Measurements from ENCODE around the gene TBL1X.
"Not testable (repeated sequence)": the region's sequence is repeated elsewhere in the genome, so short reads cannot be mapped to it uniquely, and the experiment has no call there.

The TBL1X gene

DNA sequence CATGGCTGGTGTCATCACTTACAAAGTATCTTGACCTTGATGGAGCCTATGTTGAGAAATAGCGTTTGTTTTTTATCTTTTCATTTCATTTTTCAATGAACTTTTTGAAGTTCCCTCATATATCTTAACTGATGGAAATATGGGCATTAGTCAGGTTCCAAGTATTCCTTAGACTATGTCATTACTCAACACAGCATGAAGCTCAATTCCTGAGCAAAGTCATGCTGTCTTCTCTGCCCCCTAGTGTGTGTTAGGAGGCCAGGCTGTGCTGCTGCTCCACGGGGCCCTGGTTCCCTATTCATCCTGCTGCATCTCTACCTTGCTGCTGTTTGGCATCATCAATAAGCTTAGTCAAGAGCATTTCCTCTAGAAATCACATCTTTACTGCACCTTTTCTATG, 259.9 kb downstream of the TBL1X start:
- no peak for FAIRE-seq

DNA sequence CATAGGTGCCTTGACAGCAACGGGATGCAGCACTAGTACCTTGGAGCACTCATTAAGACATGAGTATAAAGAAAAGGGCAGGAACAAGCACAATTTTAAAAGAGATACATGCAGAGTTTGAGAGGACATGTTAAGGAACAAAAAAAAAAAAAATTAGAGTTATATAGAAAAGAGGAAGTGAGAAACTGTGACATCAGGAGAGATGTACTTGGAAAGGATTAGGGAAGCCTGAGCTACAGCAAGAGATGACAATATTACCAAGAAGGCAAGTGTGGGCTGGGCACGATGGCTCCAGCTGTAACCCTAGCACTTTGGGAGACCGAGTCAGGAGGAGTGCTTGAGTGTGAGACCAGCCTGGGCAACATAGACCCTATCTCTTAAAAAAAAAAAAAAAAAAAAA, 263.4 kb downstream of the TBL1X start:
- no peak for FAIRE-seq

DNA sequence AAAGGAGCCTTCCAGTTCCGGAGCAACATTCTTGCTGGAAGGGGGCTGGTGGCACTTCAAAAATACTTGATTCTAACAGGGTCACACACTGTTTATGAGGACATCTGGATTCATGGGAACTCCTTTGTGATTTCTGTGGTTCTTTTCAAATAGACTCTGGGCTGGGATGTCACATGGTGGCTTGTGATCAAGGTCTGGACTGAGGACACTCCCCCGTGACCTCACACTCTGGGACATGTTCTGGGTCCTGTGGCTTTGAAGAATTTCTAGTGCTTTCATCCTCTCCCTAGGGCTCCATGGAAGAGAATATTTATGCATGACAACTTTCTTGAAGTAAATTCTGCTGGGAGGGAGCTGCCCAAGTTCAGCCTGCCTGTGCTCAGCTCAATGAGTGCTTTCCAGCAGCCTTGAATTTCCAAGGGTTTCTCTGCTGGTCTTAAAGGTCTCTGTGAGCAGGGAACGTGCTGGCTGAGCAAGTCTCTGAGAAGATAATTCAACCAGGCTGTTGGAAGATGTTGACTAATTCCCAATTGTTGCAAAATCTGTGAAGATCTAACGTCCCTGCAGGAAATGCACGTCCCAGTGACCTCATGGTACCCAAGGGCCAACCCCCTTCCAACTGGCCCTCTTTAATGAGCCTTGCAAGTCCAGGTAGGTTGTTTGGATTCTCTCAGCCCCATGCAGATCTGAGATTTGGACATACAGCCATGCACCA, 264.5 kb downstream of the TBL1X start:
- no peak for FAIRE-seq

DNA sequence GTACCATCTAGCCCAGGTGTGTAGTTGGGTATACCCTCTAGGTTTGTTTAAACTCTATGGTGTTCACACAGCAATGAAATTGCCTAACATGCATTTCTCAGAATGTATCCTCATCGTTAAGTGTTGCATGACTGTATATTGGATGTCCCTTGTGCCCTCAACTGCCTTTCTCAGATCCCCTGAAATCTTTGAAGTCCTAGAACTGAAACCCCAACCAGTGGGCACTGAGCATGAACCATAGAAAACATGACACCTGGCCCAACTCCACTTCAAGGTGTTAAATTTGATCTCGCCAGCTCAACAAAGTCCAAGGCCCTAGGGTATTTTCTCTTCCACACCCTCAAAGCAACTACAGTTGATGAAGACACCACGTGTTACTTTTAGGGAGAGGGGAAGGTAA, 265.2 kb downstream of the TBL1X start:
- no peak for FAIRE-seq

DNA sequence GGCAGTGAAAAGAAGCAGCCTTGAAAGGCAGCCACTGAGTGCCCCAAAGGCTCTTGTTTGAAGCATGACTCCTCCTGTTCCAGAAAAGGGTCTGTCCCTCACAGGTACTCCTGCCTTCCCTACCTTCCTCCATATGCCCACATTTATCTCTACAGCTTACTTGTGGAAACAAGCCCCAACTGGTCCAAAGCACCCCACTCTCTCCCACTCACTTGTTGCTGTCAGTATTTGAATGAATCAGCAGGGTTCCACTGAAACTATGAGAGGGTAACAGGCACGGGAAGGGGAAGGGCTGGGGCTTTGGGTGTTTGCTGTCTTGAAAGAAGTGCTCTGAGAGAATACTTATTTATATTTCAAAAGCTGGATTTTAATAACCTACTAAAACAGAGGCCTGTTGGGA, 265.9 kb downstream of the TBL1X start:
- FAIRE-seq: no peak

DNA sequence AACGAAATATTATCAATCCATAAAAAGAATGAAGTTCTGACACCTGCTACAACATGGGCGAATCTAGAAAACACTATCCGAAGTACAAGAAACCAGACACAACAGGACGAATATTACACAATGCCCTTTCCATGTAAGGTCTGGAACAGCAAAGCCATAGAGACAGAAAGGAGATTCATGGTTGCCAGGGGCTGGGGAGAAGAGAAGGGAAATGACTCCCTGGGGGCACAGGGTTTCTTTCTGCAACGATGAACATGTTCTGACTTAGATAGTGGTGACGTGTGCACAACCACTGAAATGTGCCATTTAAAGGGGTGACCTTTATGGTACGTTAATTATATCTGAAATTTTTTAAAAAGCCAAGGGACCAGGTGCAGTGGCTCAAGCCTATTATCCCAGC, 272.5 kb downstream of the TBL1X start:
- FAIRE-seq: no peak

DNA sequence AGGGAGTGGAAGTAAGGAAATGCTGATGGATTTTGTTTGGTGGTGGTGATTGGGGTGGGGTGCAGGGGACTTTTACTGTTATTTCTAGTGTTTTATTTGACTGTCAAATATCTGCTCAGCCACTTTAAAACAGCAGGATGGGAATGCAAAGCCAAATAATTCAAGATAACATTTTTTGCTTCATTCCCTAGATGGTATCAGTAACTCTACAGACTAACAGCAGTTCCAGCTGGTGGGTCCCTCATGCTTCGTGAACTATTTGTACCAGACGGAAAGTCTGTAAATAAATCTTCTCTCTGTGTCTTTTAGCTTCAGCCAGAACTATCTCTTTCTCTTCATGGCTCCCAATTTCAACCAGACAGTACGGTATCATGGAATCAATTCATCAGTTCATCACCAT, 273.3 kb downstream of the TBL1X start:
- FAIRE-seq: no peak

DNA sequence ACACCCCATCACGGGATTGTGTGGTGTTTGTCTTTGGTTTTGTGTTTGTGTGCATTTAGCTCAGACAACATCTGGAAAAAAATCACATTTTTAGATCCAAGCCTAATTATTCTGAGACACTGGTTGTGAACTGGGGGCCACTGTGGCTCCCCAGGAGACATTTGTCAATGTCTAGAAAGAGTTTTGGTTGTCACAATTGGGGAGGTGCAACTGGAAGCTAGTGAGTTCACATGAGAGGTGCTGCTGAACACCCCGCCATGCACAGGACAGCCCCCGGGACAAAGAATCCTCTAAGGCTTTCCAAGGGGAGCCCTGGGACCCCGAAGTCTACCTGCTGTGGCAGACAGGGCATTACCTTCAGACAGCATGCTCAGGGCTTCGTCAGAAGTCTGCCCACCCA, 274.3 kb downstream of the TBL1X start:
- no peak for FAIRE-seq

DNA sequence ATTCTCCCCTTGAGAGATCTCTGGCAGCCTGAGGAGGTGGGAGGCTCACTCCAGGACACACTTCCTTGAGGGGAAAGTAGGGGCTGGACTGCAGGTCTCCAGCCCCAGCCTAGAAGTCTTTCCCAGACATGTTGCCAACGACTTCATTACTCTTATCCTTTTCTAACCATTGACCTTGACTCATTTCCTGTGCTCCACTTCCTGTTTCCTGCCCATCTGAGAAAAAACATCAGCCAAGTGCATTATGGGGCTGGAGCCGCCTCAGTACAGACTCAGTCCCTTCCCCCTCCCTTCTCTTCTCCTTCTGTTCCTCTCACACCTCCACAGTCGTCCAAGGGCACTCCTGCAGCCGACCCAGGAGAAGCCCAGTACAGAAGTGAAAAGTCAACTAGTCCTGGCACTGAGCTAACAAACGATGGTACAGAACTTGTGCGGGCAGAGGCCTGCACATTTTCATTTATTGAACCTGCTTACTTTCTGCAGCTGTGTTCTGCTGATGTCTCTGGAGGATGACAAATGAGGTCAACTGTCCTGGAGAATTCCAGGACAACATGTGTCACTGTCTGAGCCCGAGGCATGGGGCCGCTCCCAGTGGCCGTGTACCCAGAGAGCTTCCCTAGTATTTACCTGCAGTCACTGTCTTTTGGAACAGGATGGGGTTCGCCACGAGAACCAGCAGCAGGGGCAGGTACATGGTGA, 280.7 kb downstream of the TBL1X start:
- no peak for FAIRE-seq

DNA sequence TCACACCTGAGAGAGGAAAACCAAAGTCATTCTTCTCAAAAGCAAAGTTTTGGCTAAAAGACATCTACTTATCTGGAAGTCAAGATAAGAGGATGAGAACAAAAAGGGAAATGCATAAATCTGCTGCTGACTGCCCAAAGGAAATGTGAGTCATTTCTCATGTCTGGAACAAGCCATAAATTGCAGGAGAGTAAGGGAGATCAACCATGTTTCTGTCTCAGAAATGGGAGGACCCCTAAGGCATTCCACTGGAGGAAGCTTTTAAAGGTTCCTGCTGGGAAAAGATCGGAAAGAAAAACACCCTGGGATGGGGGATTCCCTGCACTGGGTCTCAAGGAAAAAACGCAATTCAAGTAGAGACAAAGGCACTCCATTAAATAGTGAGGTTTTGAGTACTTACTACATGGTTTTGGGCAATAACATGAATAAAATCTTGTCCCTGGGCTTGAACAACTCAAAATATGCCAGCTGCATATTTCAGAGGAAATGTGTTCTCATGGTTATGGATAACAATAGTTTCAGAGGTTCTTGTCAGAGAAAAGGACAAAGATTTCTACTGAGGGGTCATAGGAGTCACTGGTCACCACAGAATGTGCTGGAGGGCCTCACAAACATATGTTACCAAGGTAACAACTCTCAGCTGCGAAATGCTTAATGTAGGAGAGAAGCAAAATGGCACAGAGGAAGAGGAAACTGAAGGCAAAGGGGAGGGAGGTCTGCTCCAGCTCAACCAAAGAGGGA, 281.5 kb downstream of the TBL1X start:
- no peak for FAIRE-seq

DNA sequence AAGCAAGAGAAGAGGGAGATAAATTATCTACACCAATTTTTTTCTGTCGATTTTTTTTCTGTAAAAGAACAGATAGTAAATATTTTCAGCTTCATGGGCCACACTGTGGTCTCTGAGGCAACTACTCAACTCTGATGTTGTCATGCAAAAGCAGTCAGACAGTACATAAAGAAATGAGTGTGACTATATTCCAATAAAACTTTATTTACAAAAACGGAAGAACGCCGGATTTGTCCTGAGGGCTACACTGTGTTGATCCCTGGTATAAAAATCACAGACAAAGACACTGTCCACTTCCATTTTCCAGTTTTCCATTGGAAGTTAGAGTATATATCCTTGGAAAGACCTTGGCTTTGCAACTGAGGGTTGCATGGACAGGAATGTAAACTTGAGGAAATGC, 282.8 kb downstream of the TBL1X start:
- FAIRE-seq: no peak

DNA sequence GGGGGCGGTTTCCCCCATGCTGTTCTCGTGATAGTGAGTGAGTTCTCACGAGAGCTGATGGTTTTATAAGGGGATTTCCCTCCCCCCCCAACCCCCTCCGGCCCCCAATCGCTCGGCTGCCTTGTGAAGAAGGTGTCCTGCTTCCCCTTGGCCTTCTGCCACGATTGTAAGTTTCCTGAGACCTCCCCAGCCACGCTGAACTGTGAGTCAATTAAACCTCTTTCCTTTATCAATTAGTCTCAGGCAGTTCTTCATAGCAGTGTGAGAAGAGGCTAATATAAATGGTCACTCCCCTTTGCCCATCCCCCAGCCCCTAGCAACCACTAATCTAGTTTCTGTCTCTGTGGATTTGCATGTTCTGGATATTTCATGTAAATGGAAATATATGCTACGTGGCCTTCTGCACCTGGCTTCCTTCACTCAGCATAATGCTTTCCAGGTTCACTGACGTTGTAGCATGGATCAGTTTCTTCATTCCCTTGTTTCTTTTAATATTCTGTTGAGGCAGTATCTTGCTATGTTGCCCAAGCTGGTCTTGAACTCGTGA, 284.4 kb downstream of the TBL1X start:
- FAIRE-seq: no peak

DNA sequence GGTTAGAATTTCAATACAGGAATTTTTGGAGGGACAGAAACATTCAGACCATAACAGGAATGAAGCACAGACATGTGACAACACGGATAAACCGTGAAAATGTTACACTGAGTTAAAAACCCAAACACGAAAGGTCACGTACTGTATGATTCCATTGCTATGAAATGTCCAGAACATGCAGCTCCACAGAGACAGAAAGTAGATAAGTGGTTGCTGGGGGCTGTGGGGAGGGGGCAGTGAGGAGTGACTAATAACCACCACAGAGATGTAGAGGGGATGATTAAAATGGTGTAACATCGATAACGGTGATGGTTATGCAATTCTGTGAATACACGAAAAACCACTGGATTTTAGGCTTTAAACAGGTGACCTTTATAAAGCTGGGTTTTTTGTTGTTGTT, 292.5 kb downstream of the TBL1X start:
- no peak for FAIRE-seq

DNA sequence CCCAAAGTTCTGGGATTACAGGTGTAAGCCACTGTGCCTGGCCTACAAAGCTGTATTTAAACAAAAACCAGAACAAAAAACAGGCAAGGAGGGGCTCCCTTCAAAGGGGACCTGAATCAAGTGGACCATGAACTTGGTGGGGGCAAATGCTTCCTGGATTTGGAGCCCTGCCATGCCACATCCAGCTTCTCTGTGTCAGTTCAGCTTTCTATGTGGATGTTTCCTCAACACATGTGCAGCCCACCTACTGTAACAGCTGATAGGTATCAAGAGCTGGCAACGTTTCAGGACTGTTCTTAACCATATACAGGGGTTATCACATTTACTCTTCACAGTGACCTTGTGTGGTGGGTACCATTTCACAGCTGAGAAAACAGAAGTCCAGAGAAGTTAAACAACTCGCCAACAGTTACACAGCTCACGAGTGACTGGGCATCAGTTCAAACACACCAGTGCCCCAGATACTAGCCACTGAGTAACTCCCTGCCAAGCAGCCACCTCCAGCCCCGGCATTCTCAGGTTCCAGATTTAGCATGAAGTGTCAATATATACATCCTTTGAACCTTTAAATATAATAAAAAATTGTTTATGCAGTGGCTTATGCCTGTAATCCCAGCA, 293.3 kb downstream of the TBL1X start:
- no peak for FAIRE-seq

DNA sequence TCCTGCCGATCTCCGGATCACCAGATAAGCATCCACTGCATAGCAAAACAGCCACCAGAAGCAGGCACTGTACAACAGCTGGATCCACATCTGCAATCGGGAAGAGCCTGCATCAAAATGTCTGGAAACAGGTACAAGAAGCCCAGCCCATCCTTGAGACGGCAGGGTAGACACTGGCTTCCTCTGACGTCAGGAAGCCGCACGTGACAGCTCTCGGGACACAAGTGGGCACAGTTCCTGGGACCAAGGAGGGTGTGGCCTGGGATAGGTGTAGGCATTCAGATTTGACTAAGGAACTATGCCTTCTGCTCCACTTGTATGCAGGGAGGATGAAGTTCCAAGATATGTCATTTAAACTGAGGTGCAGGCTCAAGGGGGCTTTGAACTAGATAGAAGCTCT, 294.5 kb downstream of the TBL1X start:
- FAIRE-seq: no peak

DNA sequence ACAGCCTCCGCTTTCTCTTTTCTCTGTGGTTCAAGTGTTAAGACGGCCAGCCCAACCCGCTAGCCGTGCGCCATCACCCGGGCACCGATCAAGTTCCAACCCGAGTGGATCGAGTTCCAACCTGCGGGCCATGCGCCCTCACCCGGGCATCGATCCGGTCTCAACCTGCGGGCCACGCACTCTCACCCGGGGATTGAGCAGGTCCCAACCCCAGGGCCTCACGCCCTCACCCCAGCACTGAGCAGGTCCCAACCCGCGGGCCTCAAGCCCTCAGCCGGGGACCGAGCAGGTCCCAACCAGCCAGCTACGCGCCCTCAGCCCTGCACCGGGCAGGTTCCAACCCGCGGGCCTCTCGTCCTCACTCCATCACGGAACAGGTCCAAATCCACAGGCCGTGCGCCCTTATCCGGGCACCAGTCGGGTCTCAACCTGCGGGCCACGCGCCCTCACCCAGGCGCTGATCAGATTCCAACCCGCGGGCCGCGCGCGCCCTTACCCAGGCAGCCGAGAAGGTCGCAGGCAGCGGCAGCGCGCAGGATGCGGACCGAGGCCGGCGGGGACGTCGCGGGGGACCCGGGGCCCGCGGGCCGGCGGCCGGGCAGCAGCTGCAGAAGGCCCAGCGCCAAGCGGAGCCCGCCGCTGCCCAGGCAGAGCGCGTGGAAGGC, 300.3 kb downstream of the TBL1X start:
- FAIRE-seq: no peak

DNA sequence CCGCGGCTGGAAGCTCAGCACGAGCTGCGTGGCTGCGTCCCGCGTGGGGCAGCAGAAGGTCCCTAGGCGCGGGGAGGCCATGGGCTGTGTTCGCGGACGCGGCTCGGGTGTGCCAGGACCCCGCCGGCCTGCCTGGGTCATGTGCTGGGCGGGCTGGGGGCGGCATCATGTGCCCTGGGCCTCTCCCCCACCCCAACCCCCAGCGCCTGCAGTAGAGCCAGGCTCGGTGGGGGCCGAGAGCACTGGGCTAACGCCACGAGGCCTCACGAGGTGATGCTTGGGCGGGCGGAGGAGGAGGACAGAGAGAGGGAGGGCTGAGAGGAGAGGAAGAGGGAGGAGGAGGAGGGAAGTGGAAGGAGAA, 300.9 kb downstream of the TBL1X start, which contains the start of gene GPR143:
GPR143 (minus strand) TSS at position 111 of the 361 bp plus-strand sequence; CDS start at position 81, 30 bp downstream.
- no peak for FAIRE-seq

DNA sequence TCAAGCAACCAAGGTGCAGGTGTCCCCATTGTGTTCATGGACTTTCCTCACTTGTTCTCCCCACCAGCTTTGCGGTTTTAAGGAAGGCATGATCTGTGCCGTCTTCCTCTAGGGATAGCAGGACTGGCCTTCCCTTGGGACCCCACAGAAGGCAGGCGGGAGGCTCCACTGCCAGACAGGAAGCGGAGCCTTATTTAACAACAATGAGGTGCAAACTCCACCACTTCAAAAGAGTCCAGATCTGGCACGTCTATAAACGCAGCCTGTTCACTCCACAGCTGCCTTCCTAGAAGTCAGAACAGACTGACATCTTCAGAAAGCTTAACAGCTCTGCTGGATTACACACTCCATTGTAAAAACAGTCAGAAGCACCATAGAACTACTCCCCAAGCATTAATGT, 302.5 kb downstream of the TBL1X start:
- FAIRE-seq: no peak

DNA sequence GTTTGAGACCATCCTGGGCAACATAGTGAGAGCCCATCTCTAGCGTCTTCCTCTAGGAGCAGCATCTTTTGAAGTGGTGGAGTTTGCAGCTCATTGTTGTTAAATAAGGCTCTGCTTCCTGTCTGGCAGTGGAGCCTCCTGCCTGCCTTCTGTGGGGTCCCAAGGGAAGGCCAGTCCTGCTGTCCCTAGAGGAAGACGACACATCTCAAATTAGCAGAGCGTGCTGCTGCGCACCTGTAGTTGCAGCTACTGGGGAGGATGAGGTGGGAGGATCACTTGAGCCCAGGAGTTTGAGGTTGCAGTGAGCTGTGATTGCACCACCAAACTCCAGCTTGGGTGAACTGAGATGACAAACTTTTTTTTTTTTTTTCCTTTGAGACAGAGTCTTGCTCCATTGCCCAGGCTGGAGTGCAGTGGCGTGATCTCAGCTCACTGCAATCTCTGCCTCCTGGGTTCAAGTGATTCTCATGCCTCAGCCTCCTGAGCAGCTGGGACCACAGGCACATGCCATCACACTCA, 303.5 kb downstream of the TBL1X start:
- not testable (repeated sequence) for FAIRE-seq

DNA sequence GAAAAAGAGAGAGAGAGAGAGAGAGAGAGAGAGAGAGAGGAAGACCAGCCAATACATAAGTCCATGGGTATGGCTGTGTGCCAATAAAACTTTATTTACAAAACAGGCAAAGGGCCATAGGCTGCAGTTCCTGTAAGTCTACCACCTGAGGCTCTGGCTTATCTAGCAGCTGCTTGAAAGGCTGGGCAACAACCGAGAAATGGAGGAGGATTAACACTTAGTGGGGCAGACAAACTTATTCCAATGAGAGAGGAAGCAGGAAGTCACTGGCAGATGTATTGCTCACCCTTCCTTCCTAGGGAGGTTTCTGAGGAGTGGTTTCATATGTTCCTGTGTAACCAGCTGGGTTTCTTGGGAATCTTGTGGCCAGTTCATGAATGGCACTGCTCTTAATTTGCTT, 305.5 kb downstream of the TBL1X start:
- FAIRE-seq: no peak

DNA sequence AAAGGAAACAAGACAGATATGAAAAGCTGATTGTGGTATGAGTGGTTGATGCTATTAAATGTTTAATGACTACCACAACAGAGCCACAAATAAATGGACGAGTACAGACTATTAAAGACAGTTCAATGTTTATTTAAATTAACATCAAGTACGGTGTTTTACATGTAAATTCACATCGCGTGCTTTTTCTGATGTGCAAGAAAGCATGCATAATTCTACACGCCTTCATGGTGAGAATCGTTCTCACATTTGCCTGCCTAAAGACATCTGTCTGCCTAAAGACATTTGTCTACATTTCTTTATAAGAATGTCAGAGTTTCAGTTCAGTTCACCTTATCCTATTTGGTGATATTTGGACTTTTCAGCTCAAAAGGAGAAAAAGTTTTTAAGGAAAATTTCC, 308.1 kb downstream of the TBL1X start:
- FAIRE-seq: no peak

DNA sequence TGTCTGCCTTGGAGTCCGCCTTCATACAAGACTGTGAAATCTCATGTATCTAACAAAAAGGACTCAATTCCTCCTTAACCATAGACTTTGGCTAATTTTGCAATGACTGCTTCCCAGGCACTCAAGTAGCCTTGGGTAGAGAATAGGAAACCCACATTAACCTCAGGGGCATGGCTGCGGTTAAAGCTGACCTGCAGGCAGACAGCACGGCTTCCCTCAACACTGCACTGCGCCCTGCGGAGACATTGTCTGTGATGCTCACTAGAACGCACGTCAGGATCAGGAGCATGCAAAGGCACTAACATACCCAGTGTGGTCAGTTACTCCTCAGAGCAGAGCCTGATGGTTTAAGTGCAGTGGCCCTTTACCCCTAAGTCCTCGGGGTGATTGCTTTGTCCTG, 311.1 kb downstream of the TBL1X start:
- no peak for FAIRE-seq

DNA sequence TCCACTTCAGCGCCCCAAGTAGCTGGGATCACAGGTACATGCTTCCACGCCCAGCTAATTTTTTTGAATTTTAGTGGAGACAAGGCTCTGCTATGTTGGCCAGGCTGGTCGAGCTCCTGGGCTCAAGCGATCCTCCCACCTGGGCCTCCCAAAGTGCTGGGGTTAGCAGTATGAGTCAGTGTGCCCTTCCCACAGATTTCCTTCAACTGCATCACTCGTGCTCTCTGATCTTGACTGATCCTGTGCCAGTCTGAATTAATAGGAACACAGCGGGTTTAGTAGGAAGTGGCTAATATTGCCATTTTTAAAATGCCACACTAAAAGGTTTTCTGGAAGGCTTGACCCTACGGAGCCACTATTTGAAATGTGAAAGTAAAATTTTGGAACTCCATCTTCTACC, 317.1 kb downstream of the TBL1X start:
- no peak for FAIRE-seq

Data from G401.6 (cell line).